ENCODE results near the gene MYH14. TPM values are rescaled to one million over a fixed set of nuclear protein-coding genes. Genes with fewer than 3 reads are reported as not detected.

Gene MYH14
- total and polyA plus RNA-seq, 9 of the 15 experiments (the other 6 are each of a cell fraction or from before 2014, with no cell fraction given): 0.04 to 0.86 (median 0.19) TPM; not detected in 2

- TF ChIP-seq ZNF76 (CRISPR knock-in tag; IDR thresholded peaks at IDR 0.05; ENCODE audit: borderline replicate concordance) (no peak), ZNF668 (CRISPR knock-in tag; IDR thresholded peaks at IDR 0.05) (no peak), ETV1 (tag; conservative IDR thresholded peaks at IDR 0.05; ENCODE audit: low read depth) (peak; percentile 72), ZNF740 (CRISPR knock-in tag; IDR thresholded peaks at IDR 0.05) (peak; percentile 47; the same call in 1 of the 2 replicates), ZNF740 (tag; IDR thresholded peaks at IDR 0.05) (no peak; a peak in 1 of 4 replicates), ZNF785 (CRISPR knock-in tag; IDR thresholded peaks at IDR 0.05) (no peak), ZBTB2 (IDR thresholded peaks at IDR 0.05) (0 out of 2 replicates have a peak, but pooled peaks have one; percentile 56), CC2D1A (IDR thresholded peaks at IDR 0.05) (no peak), GATAD2A (IDR thresholded peaks at IDR 0.05) (0 out of 2 replicates have a peak, but pooled peaks have one; percentile 55), MAZ (CRISPR knock-in tag; conservative IDR thresholded peaks at IDR 0.05 in 1 of 2, IDR thresholded peaks at IDR 0.05 in 1 of 2) (peak in 1 of 2 experiments; percentile 50; a peak in 1 of 4 replicates), PKNOX1 (IDR thresholded peaks at IDR 0.05) (peak; percentile 86), CBX2 (IDR thresholded peaks at IDR 0.05; ENCODE audit: insufficient read depth, low read length, poor library complexity, severe bottlenecking) (no peak), ZBTB7A (IDR thresholded peaks at IDR 0.05; ENCODE audit: borderline replicate concordance, control insufficient read depth, low read depth, low read length) (peak; percentile 79), YY1 (IDR thresholded peaks at IDR 0.05; ENCODE audit: borderline replicate concordance in 1 of 3, control insufficient read depth in 1 of 3, extremely low read depth in 1 of 3, insufficient read depth in 3 of 3, insufficient read length in 1 of 3, insufficient replicate concordance in 2 of 3, low read depth in 1 of 3, low read length in 2 of 3) (peak in 2 of 3 experiments; percentile 23 to 60)
These were observed 112.5 kb downstream of the MYH14 start (continued) for GRCh38 chr19:50315773-50316448.

Measured in K562 (cell line).